ENCODE measurements around the gene WNT16.
"Not testable (repeated sequence)": the region's sequence is repeated elsewhere in the genome, so short reads cannot be mapped to it uniquely, and the experiment has no call there.

The WNT16 gene, protein sequence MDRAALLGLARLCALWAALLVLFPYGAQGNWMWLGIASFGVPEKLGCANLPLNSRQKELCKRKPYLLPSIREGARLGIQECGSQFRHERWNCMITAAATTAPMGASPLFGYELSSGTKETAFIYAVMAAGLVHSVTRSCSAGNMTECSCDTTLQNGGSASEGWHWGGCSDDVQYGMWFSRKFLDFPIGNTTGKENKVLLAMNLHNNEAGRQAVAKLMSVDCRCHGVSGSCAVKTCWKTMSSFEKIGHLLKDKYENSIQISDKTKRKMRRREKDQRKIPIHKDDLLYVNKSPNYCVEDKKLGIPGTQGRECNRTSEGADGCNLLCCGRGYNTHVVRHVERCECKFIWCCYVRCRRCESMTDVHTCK

DNA sequence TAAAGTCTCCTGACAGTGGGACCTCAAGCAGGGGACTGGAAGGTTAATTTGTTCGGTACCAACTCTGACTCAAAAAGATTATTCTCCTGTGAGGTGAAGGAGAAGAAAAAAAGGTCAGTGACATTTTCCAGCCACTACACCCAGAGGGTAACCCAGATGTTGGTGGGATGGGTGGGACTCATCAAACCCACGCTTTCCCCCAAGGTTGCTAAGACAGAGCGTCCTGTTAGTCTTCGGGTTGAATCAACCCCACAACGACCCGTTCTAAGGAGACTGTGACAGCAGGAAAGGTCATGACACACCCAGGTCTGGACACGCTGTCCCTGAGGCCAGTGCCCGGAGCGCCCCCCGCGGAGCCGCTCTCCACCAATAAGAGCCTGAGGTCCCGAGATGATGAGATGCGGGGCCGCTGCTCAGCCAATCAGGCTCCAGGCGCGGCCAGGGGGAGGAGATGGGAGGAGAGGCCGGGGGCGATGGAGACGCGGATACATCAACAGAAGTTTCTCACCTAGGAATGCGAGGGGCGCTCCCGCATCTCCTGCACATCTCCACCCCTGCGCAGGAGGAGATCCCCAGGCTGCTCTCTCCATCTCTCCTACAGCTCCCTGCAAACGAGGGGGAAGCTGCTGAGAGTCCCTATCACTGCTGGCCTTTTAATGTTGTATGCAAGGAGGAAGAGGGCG lies at the start of gene WNT16:
WNT16 (plus strand) TSS at position 493 of the 683 bp plus-strand sequence. CDS start 293 bp downstream, outside the sequence.
- no peak for DNase-seq (ENCODE audit: low read depth)

DNA sequence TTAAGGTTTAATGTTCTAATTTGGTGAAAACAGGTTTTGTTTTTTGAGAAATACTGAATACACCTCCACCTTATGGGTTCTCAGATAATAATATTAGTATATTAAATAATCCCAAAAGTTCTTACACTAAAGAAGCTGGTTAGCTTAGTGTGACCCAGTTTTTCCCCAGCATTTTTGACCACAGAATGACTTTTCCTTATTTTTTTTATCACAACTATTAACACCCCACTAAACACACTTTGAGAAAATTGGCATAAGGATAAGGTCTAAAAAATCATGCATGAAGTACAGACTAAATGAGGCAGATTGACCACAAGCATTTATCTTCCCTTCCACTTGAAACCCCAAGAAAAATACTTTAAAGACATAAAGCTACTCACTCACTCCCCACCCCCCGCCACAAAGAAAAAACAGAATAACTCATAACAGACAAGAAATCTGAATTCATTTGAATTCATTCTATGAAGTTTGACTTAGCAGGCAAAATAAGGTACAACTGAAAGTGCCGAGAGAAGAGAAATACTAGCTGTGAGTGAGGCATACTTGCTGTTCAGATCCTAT lies 49.7 kb upstream of the WNT16 start:
- DNase-seq (ENCODE audit: low read depth), result no peak

DNA sequence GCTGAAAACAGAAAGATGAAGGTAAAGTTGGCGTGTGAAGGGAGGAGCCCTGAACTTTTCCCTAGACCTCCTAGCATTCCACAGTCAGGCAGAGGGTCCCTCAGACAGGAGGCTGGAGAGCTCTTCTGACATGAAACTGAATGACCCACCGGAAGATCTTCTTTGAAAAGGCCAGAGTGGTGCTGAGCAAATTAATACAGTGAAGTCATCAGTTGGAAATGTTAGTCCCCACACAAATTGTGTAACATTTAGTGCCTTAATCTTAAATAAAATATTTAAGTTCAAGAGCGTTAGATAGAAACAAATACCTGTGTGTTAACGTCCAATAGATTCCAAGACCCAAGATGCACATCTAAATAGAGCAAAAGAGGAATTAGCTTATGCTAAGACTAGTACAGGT lies 49.0 kb upstream of the WNT16 start:
- DNase-seq (ENCODE audit: low read depth), result no peak

GRCh38 chr7:121280656-121281055 lies 48.1 kb upstream of the WNT16 start:
- DNase-seq (ENCODE audit: low read depth), result no peak

DNA sequence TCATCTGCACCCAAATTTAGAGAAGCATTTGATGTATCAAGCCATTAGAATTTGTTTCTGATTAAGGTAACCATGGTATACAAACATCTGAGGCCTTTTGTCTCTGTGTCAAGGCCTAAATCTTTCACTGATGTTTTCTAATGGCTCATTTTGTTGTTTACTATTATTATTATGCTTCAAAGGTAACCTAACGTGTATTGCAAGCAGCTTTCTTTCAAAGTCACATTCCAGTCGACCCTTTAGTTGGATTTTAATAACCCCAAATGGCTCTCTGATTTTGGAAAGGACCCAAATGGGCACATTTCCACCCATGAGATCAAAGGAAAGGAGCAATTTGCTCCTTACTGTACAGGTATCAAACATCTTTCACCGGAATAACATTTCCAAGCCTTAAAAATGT lies 46.7 kb upstream of the WNT16 start:
- no peak for DNase-seq (ENCODE audit: low read depth)

- no peak for DNase-seq (ENCODE audit: low read depth)
These were observed 43.6 kb upstream of the WNT16 start for GRCh38 chr7:121285066-121285667.

GRCh38 chr7:121286186-121286585 lies 42.6 kb upstream of the WNT16 start:
- no peak for DNase-seq (ENCODE audit: low read depth)

DNA sequence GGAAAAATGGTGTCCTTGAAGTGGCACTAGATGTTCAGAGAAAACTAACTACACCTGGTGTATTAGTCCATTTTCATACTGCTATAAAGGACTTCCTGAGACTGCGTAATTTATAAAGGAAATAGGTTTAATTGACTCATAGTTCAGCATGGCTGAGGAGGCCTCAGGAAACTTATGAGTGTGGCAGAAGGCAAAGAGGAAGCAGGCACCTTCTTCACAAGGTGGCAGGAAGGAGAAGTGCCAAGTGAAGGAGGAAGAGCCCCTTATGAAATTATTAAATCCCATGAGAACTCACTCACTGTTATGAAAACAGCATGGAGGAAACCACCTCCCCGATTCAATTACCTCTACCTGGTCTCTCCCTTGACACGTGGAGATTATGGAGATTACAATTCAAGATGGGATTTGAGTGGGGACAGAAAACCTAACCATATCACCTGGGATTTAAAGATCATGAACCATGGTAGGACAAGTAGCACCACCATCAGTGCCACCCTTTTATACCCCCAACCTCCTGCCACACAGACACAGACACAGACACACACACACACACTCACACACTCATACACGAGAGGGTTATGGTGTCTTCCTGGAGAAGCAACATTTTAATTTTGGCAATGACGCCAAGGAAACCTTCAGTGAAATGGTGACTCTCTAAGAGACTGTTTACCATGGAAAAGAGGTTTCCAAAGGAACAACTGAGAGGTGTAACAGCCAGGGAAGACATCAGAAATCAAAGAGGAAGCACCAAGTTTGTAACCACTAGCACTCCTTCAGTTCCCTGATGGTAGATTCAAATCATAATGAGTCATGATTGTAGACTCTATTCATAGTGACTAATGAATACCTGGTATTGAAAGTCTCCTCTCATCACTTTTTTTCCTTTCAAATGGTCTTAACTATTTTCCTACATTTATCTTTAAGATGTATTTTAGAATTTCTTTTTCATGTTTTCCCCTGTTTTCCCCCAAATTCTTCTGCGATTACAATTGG lies 41.8 kb upstream of the WNT16 start:
- DNase-seq (ENCODE audit: low read depth), result no peak

- DNase-seq (ENCODE audit: low read depth), result no peak
These were observed 39.9 kb upstream of the WNT16 start for GRCh38 chr7:121288894-121289293.

DNA sequence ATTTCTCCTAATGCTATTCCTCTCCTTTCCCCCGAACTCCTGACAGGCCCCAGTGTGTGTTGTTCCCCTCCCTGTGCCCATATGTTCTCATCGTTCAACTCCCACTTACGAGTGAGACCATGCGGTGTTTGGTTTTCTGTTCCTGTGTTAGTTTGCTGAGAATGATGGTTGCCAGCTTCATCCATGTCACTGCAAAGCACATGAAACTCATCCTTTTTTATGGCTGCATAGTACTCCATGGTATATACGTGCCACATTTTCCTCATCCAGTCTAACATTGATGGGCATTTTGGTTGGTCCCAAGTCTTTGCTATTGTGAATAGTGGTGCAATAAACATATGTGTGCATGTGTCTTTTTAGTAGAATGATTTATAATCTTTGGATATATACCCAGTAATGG lies 38.9 kb upstream of the WNT16 start:
- not testable (repeated sequence) for DNase-seq (ENCODE audit: low read depth)

GRCh38 chr7:121294448-121294992 lies 34.3 kb upstream of the WNT16 start:
- DNase-seq (ENCODE audit: low read depth), result no peak

GRCh38 chr7:121297843-121298242 lies 31.0 kb upstream of the WNT16 start:
- no peak for DNase-seq (ENCODE audit: low read depth)

DNA sequence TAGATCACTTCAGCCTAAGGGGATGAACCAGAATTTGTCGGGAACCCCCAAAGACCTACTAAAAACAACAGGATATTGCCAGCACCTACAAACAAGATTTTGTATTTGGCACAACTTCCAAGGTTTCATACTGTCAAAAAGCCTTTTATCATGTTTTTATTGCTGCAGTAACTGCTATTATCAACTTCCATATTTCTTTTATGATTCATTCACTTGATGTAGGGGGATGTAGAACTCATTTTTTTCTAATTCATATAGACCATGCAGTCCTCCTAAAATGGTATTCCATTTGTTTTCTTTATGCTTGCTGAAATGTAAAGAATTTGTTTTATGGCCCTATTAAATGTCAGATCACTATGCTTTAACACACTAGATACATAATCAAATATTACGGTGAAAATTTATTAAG lies 30.0 kb upstream of the WNT16 start:
- DNase-seq (ENCODE audit: low read depth), result no peak

DNA sequence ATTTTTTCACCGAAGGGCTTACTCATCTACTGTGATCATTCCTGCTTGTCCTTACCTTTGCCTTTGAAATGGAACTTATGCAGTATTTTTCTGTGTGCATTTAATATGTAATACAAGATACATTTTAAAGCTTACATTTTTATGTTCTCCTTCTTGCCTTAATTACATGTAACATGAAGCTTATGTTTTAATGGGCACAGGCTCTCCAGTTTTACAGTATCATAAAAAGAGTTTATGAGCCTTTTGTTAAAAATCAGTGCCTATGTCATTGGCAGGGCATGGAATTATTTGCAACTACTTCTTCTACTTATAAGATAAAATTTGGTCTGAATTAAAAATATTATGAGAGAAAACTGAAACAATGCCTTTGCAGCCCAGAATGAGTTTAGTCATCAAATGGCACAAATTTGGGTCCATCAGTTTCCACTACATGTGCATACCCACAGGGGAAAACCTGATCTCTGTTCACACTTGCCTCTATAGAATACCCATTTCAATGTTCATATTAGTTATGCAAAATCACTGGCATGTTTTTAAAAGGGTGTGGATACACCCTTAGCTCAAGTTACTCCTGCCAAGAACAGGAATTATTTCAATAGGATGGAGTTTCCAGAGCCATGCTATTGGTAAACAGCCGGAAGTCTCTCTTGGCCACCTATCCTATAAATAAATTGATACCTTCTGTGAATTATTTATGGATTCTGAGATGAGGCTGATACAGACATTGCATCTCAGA lies 27.9 kb upstream of the WNT16 start:
- no peak for DNase-seq (ENCODE audit: low read depth)

DNA sequence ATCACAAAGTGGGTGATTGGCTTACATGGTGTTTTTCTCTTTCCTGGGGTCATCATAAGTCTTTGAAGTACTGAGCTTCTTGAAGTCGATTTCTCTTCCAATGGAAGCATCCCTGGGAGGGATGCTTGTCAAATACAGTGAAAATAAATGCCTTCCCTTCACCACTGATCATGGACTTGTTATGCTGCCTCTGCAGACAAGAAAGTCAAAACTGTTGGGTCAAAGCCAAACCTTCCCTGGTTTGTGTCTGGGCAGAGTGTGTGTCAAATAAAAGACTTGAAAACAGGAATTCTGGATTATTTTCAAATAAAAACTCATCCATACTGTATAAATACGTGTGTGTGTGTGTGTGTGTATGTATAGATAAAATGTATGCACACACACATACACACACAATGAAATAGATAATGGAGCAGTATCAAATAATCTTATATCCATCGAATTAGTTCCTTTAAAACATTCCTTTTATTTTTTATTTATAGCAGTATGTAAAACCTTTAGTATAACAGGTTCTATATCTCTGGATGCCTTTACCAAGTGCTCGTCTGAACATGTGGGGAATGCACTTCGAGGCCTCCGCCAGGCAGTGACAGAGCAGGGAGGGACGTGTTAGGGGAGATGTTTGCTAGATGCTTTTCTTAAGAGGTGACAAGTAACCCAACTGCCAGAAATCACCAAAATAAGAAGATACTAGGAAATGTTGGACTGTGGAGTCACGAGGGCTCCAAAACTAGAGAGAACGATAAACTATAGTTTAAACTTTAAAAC lies 27.2 kb upstream of the WNT16 start:
- no peak for DNase-seq (ENCODE audit: low read depth)

GRCh38 chr7:121302214-121302745 lies 26.5 kb upstream of the WNT16 start:
- DNase-seq (ENCODE audit: low read depth), result no peak

DNA sequence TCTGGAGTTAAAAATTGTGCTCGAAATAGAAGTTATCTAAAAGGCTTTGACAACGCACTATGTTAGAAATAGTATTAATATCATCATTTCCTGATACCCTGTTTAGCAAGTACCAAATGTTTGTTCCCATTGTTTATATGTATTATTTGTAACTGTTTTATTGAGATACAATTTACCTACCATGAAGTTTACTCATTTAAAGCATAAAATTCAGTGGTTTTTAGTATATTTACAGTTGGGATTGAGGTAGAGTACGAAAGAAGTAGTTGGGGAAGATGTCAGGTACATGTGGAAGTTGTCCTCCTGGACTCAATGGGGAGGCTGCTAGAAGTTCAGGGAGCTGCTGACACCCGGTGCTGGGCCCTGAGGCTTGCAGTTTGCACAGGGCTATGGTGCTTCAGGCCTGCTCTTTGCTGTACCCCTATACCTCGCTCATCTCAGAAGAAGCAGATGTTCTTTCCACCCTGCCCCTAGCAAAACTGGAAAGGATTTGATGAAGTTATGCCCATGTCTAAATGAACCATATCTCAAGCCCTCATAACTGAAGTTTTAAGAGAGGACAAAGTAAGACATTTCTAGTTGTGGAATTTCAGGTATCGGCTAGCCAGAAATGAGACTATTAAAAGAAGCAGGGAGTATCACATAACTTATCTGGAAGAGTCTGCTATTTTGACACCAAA lies 25.2 kb upstream of the WNT16 start:
- no peak for DNase-seq (ENCODE audit: low read depth)

DNA sequence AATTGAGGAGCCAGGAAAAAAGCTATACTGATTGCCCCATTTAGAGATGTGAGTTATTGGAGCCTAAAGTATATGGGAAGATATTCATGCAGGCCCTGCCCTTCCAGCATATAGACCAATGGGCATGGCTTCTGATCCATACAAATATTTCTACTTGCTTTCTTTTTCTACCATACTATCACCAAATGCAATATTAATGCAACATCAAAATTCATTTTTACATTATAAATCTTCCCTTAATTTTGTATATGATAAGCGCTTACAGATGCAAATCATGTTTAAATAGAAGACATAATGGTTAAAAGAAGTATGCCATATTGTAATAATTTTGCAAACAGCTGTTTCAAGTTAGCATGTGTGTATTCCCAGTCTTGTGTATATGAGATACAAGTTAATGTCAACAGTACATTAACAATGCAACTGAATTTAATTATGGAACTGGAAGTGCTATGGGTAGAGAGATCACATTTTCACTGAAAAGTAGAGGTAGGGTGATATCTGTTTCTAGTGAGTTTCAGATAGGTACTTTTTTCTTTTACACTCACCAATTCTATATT lies 24.6 kb upstream of the WNT16 start:
- no peak for DNase-seq (ENCODE audit: low read depth)

- DNase-seq (ENCODE audit: low read depth), result no peak
These were observed 23.7 kb upstream of the WNT16 start for GRCh38 chr7:121305109-121305508.
